ENCODE data around the gene ZNF397.
"Not testable (repeated sequence)": the region's sequence is repeated elsewhere in the genome, so short reads cannot be mapped to it uniquely, and the experiment has no call there.

- TF ChIP-seq CTCF (conservative IDR thresholded peaks at IDR 0.05); ZFX (IDR thresholded peaks at IDR 0.05): not testable (repeated sequence)
Observed at GRCh38 chr18:35216611-35217010, 24.2 kb upstream of the ZNF397 start.

Measured in C4-2B (cell line).